ENCODE measurements around the gene HPD. TPM values are rescaled to one million over a fixed set of nuclear protein-coding genes. Genes with fewer than 3 reads are reported as not detected.
A peak's percentile ranks its signal among the peaks of the same experiment; 100 is the strongest.

Gene HPD
- polyA plus RNA-seq, 3 donors, result 0.19 to 0.75 TPM; not detected in 1

GRCh38 chr12:121830134-121830533, 28.5 kb downstream of the HPD start:
- no peak overlapping the region for H3K4me2 ChIP-seq (replicated peaks; ENCODE audit: extremely low read depth, low read length, poor library complexity, severe bottlenecking)
- Mint-ChIP-seq H3K36me3 (peaks cover 65 to 77% of the 10 kb centered on the region in 2 donors), H3K4me1 (peaks cover 29% of the 10 kb centered on the region), H3K4me3 (no peak overlapping the region), H3K27me3 (ENCODE audit: low read depth in 3 of 3) (peaks cover 0 to 3% (median 0%) of the 10 kb centered on the region in 3 donors), H3K9me3 (no peaks in the 10 kb centered on the region), H3K27ac (no peak overlapping the region)
- TF ChIP-seq, protein P1, sequence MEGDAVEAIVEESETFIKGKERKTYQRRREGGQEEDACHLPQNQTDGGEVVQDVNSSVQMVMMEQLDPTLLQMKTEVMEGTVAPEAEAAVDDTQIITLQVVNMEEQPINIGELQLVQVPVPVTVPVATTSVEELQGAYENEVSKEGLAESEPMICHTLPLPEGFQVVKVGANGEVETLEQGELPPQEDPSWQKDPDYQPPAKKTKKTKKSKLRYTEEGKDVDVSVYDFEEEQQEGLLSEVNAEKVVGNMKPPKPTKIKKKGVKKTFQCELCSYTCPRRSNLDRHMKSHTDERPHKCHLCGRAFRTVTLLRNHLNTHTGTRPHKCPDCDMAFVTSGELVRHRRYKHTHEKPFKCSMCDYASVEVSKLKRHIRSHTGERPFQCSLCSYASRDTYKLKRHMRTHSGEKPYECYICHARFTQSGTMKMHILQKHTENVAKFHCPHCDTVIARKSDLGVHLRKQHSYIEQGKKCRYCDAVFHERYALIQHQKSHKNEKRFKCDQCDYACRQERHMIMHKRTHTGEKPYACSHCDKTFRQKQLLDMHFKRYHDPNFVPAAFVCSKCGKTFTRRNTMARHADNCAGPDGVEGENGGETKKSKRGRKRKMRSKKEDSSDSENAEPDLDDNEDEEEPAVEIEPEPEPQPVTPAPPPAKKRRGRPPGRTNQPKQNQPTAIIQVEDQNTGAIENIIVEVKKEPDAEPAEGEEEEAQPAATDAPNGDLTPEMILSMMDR (IDR thresholded peaks at IDR 0.05), result no peak
- H3K27ac ChIP-seq (ENCODE audit: low read depth in 1 of 2, low read length in 2 of 2), result no peak overlapping the region
- DNase-seq, result no peak
- intact Hi-C loops (cut with micrococcal nuclease), result no loop called here
- peaks cover 10% of the 10 kb centered on the region for H3K79me2 ChIP-seq (ENCODE audit: insufficient read depth, low read length)
- no peak overlapping the region for H3K9ac ChIP-seq (ENCODE audit: insufficient read depth, low read length, poor library complexity, severe bottlenecking)
- H3K4me3 ChIP-seq (replicated peaks in 1 of 3; ENCODE audit: low read depth in 2 of 3, low read length in 3 of 3), result no peak overlapping the region
- H3K4me1 ChIP-seq (ENCODE audit: control insufficient read depth in 1 of 2, insufficient read depth in 2 of 2, low read length in 2 of 2), result peaks cover 16 to 22% of the 10 kb centered on the region in 2 donors
- H3K27me3 ChIP-seq (ENCODE audit: control insufficient read depth in 2 of 2, insufficient read depth in 2 of 2, low read length in 2 of 2), result no peaks in the 10 kb centered on the region
- H3K9me3 ChIP-seq (replicated peaks in 1 of 2; ENCODE audit: control insufficient read depth in 1 of 2, insufficient read depth in 1 of 2, low read length in 2 of 2), result no peaks in the 10 kb centered on the region
- peaks cover 76% of the 10 kb centered on the region for H4K20me1 ChIP-seq (ENCODE audit: insufficient read depth, low read length)
- H3K36me3 ChIP-seq (replicated peaks in 1 of 2; ENCODE audit: control insufficient read depth in 1 of 2, insufficient read depth in 2 of 2, low read length in 2 of 2), result peaks cover 63 to 76% of the 10 kb centered on the region in 2 donors
- 95% methylated on average over 16 of the region's 23 CpGs for WGBS (ENCODE audit: insufficient coverage)
- no peak overlapping the region for H2AFZ ChIP-seq (ENCODE audit: insufficient read depth, low read depth, low read length, poor library complexity, severe bottlenecking)

GRCh38 chr12:121829250-121829918, 29.3 kb downstream of the HPD start:
- intact Hi-C loops (cut with micrococcal nuclease), result no loop called here
- Histone ChIP-seq H4K20me1 (ENCODE audit: insufficient read depth, low read length) (peaks cover 84% of the 10 kb centered on the region), H3K4me1 (ENCODE audit: control insufficient read depth in 1 of 2, insufficient read depth in 2 of 2, low read length in 2 of 2) (peaks cover 12 to 17% of the 10 kb centered on the region in 2 donors), H3K9me3 (replicated peaks in 1 of 2; ENCODE audit: control insufficient read depth in 1 of 2, insufficient read depth in 1 of 2, low read length in 2 of 2) (no peaks in the 10 kb centered on the region), H3K4me3 (replicated peaks in 1 of 3; ENCODE audit: low read depth in 2 of 3, low read length in 3 of 3) (no peak overlapping the region), H3K4me2 (replicated peaks; ENCODE audit: extremely low read depth, low read length, poor library complexity, severe bottlenecking) (no peak overlapping the region), H2AFZ (ENCODE audit: insufficient read depth, low read depth, low read length, poor library complexity, severe bottlenecking) (no peak overlapping the region), H3K79me2 (ENCODE audit: insufficient read depth, low read length) (peaks cover 10% of the 10 kb centered on the region), H3K27me3 (ENCODE audit: control insufficient read depth in 2 of 2, insufficient read depth in 2 of 2, low read length in 2 of 2) (no peaks in the 10 kb centered on the region), H3K27ac (ENCODE audit: low read depth in 1 of 2, low read length in 2 of 2) (no peak overlapping the region), H3K9ac (ENCODE audit: insufficient read depth, low read length, poor library complexity, severe bottlenecking) (no peak overlapping the region), H3K36me3 (replicated peaks in 1 of 2; ENCODE audit: control insufficient read depth in 1 of 2, insufficient read depth in 2 of 2, low read length in 2 of 2) (peaks cover 70 to 84% of the 10 kb centered on the region in 2 donors)
- 95% methylated on average over 5 of the region's 7 CpGs for WGBS (ENCODE audit: insufficient coverage)
- no peaks in the 10 kb centered on the region for H3K9me3 Mint-ChIP-seq
- no peak for DNase-seq
- TF ChIP-seq, protein P1 (IDR thresholded peaks at IDR 0.05), result no peak
- H3K4me3 Mint-ChIP-seq, result no peak overlapping the region
- peaks cover 21% of the 10 kb centered on the region for H3K4me1 Mint-ChIP-seq
- H3K27me3 Mint-ChIP-seq (ENCODE audit: low read depth in 3 of 3), result peaks cover 0 to 3% (median 0%) of the 10 kb centered on the region in 3 donors
- peak overlapping the region in 6 of 7 donors; percentile 3 to 69 (median 56) for H3K27ac Mint-ChIP-seq
- H3K36me3 Mint-ChIP-seq, result peaks cover 69 to 84% of the 10 kb centered on the region in 2 donors
